Ovary (tissue), 9 donors: ENCODE results near the gene CREBRF. TPM values are rescaled to one million over a fixed set of nuclear protein-coding genes. Genes with fewer than 3 reads are reported as not detected.

ENCODE experiments used
- DNase-seq, 5 donors: peaks; one replicate each; pipeline ENCODE4 v3.0.0-alpha.2; 2019 to 2020
- H3K27ac ChIP-seq, 2 donors: fragments of 200-600 bp; one replicate each; pipeline versions ENCODE4 v1.5.1 to v1.8.0; 2019 to 2022
- H3K27me3 ChIP-seq: fragments of 200-600 bp; one replicate; pipeline ENCODE4 v1.8.0; 2022
- H3K36me3 ChIP-seq: fragments of 200-600 bp; sonication (generic); one replicate; pipeline ENCODE4 v1.5.1; 2019
- H3K4me1 ChIP-seq: one replicate; pipeline ENCODE4 v1.8.1; 2013; ENCODE audit warnings: mild to moderate bottlenecking, moderate library complexity; ENCODE audit not compliant: insufficient read depth
- H3K4me3 ChIP-seq: fragments of 200-600 bp; sonication (generic); one replicate; pipeline ENCODE4 v1.5.1; 2017
- H3K9me3 ChIP-seq, 2 donors: fragments of 200-600 bp in 1 of 2; sonication (generic) in 1 of 2; one replicate each; pipeline versions ENCODE4 v1.5.1 to v1.8.1; 2013 to 2019; ENCODE audit warnings: mild to moderate bottlenecking in 1 of 2, moderate library complexity in 1 of 2
- EP300 ChIP-seq: sonication (generic); formaldehyde crosslinking; IDR thresholded peaks from one replicate; pipeline ENCODE4 v1.6.1; 2017; ENCODE audit warnings: antibody characterized with exemption
- POLR2A ChIP-seq: fragments of 450-650 bp; IDR thresholded peaks from one replicate; pipeline ENCODE4 v1.6.1; 2017; ENCODE audit warnings: antibody characterized with exemption, mild to moderate bottlenecking, moderate library complexity
- WGBS, 3 donors: extraction: QIAGEN DNeasy Blood & Tissue Kit in 1 of 3; methylation state at CpG; one replicate each; pipeline versions ENCODE4 v1.1.5 to v1.1.7; 2013 to 2017; 5-methylcytosine and 5-hydroxymethylcytosine counted together
- intact Hi-C, 4 donors: fragments of 100-400 bp; cut with DNase I; formaldehyde crosslinking; loops; one replicate each; pipeline versions ENCODE4 v1.11.0 to v1.15.1; 2022 to 2023
- polyA plus RNA-seq, 2 donors: library from polyadenylated mRNA; stranded (reverse); fragments of 200-250 nt in 1 of 2; fragments of 350-450 nt in 1 of 2; fragmentation: Illumina TruSeq in 1 of 2; extraction: RNeasy Lipid Tissue Mini Kit (QIAGEN cat#74804) in 1 of 2; gene quantifications; one replicate each; pipeline ENCODE4 v1.2.3, GENCODE V29; 2013 to 2014
- total RNA-seq, 7 donors: library from RNA; depleted of rRNA in 2 of 7; stranded (reverse); fragments of >200 nt in 2 of 7; fragmentation: NEBNext Ultra II Directional in 3 of 7; extraction: Animal tissue kit (Norgen Biotek cat#: 25700) in 3 of 7; gene quantifications; one replicate each; pipeline versions ENCODE4 v1.1.0 to v1.2.4, GENCODE V29; 2016 to 2023
- TF ChIP-seq, protein P1 (sequence below), 3 donors: fragments of 450-650 bp in 2 of 3; fragments of 200-600 bp in 1 of 3; IDR thresholded peaks; one replicate each; pipeline versions ENCODE4 v1.5.1 to v1.8.0; 2016 to 2022; ENCODE audit warnings: antibody characterized with exemption in 3 of 3, mild to moderate bottlenecking in 1 of 3
- donor health status: DM: no; HTN: no; CAD: no; lungs with moderate emphysema.
- donor health status: DM: no; HTN: no; CAD: no.
- donor health status: Bipolar disorder and iron deficiency.
- donor health status: DM: yes; HTN: yes; CAD: no.
- donor health status: DM: no; HTN: no; CAD: no.
- donor health status: DM: yes; HTN: yes; CAD: no.

The CREBRF gene
- total and polyA plus RNA-seq, 9 donors: 12.3 to 45.9 (median 31.3) TPM

DNA sequence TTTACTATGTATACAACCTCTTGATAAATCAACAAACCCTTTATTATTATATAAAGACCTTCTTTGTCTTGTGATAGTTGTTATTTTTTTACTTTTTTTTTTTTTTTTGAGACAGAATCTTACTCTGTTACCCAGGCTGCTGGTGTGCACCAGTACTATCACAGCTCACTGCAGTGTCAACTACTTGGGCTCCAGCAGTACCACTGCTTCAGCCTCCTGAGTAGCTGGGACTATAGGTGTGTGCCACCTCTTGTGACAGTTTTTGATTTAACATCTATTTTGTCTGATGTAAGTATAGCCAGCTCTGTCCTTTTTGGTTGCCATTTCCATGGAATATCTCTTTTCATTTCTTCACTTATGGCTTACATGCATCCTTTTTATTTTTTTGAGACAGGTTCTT is 42.6 kb downstream of the CREBRF start:
- Histone ChIP-seq H3K27me3 (no peaks in the 10 kb centered on the region), H3K36me3 (no peaks in the 10 kb centered on the region), H3K9me3 (no peaks in the 10 kb centered on the region), H3K4me1 (peaks cover 9% of the 10 kb centered on the region), H3K27ac (no peak overlapping the region), H3K4me3 (no peak overlapping the region)
- TF ChIP-seq POLR2A (no peak), EP300 (no peak)
- TF ChIP-seq, protein P1, sequence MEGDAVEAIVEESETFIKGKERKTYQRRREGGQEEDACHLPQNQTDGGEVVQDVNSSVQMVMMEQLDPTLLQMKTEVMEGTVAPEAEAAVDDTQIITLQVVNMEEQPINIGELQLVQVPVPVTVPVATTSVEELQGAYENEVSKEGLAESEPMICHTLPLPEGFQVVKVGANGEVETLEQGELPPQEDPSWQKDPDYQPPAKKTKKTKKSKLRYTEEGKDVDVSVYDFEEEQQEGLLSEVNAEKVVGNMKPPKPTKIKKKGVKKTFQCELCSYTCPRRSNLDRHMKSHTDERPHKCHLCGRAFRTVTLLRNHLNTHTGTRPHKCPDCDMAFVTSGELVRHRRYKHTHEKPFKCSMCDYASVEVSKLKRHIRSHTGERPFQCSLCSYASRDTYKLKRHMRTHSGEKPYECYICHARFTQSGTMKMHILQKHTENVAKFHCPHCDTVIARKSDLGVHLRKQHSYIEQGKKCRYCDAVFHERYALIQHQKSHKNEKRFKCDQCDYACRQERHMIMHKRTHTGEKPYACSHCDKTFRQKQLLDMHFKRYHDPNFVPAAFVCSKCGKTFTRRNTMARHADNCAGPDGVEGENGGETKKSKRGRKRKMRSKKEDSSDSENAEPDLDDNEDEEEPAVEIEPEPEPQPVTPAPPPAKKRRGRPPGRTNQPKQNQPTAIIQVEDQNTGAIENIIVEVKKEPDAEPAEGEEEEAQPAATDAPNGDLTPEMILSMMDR (IDR thresholded peaks at IDR 0.05): no peak
- intact Hi-C loops: no loop called here
- DNase-seq: no peak

DNA sequence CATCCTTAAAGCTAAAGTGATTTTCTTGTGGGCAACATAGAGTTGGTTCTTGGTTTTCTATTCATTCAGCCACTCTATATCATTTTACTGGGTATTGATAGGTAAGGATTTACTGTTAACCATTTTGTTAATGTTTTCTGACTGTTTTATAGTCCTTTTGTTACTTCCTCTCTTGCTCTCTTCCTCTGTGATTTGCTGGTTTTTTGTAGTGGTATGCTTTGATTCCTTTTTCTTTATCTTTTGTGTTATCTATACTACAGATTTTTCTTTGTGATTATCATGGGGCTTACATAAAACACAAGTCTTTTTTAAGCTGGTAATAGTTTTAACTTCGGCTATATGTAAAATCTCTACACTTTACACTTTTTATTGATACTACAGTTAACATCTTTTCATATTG is 43.3 kb downstream of the CREBRF start:
- H3K36me3 ChIP-seq: no peaks in the 10 kb centered on the region
- WGBS, 3 donors: 92 to 100% (median 96%) methylated on average over 1 of the region's 1 CpG

DNA sequence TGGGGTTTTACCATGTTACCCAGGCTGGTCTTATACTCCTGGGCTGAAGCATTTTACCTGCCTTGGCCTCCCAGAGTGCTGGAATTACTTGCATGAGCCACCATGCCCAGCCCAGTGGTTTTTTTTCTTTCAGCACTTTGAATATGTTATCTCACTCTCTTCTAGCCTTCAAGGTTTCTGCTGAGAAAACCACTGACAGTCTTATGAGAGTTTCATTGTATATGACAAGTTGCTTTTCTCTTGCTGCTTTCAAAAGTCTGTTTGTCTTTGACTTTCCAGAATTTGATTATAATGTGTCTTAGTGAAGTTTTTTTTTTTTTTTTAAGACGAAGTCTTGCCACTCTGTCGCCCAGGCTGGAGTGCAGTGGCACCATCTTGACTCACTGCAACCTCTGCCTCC is 45.1 kb downstream of the CREBRF start:
- intact Hi-C loops: no loop called here
- Histone ChIP-seq H3K4me1 (peaks cover 7% of the 10 kb centered on the region), H3K4me3 (no peak overlapping the region), H3K9me3 (no peaks in the 10 kb centered on the region), H3K36me3 (no peaks in the 10 kb centered on the region), H3K27me3 (no peaks in the 10 kb centered on the region), H3K27ac (no peak overlapping the region)
- 97 to 100% (median 98%) methylated on average over 2 of the region's 2 CpGs for WGBS, 3 donors
- no peak for DNase-seq
- TF ChIP-seq POLR2A (no peak), EP300 (no peak)
- TF ChIP-seq, protein P1 (IDR thresholded peaks at IDR 0.05): no peak

More for the DNA sequence above, 43.3 kb downstream of the CREBRF start:
- no peaks in the 10 kb centered on the region for H3K27me3 ChIP-seq
- intact Hi-C loops: no loop called here
- peaks cover 9% of the 10 kb centered on the region for H3K4me1 ChIP-seq
- TF ChIP-seq POLR2A (no peak), EP300 (no peak)
- TF ChIP-seq, protein P1 (IDR thresholded peaks at IDR 0.05): no peak
- no peak for DNase-seq
- no peak overlapping the region for H3K4me3 ChIP-seq
- no peak overlapping the region for H3K27ac ChIP-seq
- H3K9me3 ChIP-seq: no peaks in the 10 kb centered on the region

- H3K36me3 ChIP-seq: no peaks in the 10 kb centered on the region
- intact Hi-C loops: no loop called here
- 78 to 100% (median 93%) methylated on average over 1 of the region's 1 CpG for WGBS, 3 donors
- H3K4me3 ChIP-seq: no peak overlapping the region
- no peak overlapping the region for H3K27ac ChIP-seq
- TF ChIP-seq EP300 (no peak), POLR2A (no peak)
- TF ChIP-seq, protein P1 (IDR thresholded peaks at IDR 0.05): no peak
- DNase-seq: no peak
- no peaks in the 10 kb centered on the region for H3K9me3 ChIP-seq
- H3K4me1 ChIP-seq: peaks cover 5% of the 10 kb centered on the region
- no peaks in the 10 kb centered on the region for H3K27me3 ChIP-seq
Measured at GRCh38 chr5:173103411-173103810, 47.3 kb downstream of the CREBRF start.

DNA sequence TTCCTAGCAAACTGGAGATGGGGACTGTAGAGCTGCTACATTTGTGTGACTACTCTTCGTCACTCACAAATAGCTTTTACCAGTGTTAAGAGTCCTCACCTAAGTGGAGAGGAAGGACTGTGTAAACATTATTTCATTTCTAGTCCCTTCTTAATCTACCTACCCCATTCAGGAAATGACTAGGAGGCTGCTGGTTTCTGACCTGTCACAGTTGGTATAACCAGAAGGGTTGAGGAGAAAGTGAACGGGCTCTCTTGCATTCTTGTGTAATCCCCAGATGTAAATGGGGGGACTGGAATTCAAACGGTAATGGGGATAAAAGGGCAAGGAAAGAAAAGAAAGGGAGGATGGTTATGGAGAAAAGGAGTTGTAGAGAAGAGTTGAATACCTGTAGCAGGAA is 52.8 kb downstream of the CREBRF start:
- no peak for DNase-seq
- H3K36me3 ChIP-seq: no peaks in the 10 kb centered on the region
- no peak overlapping the region for H3K27ac ChIP-seq
- no peaks in the 10 kb centered on the region for H3K9me3 ChIP-seq
- intact Hi-C loops: no loop called here
- H3K27me3 ChIP-seq: no peaks in the 10 kb centered on the region
- 66 to 71% (median 71%) methylated on average over 3 of the region's 3 CpGs for WGBS, 3 donors
- TF ChIP-seq POLR2A (no peak), EP300 (no peak)
- TF ChIP-seq, protein P1 (IDR thresholded peaks at IDR 0.05): no peak
- no peak overlapping the region for H3K4me3 ChIP-seq
- H3K4me1 ChIP-seq: no peaks in the 10 kb centered on the region
